Stimulated activated CD4-positive, alpha-beta T cell treated with anti-CD3 and anti-CD28 coated beads, Interleukin-4, amount 100 ng/mL, for 24 hours (primary cell): ENCODE results near the gene CLIP4.

ENCODE experiments used
- DNase-seq: peaks from one replicate; pipeline ENCODE4 v3.0.0-alpha.2; 2020

CLIP4 gene

DNA sequence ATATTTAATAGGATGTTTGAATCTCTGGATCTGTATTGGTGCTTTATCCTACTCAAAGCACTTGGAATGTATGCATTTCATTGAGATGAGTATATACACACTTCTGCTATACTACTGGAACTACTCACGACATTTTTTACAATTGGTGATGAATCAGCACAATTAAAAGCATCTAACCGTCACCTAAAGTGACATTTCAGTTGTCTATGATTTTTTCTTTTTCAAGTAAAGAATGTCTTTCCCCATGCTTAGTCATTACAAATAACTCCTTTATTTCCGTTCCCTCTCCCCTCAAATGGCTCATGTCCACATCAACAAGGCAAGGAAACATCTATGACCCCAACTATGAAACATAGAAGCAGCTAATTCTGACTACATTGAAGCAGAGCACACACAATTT is 77.3 kb downstream of the CLIP4 start:
- DNase-seq, result no peak

GRCh38 chr2:29193111-29193510 is 77.9 kb downstream of the CLIP4 start:
- no peak for DNase-seq

GRCh38 chr2:29193681-29194080 is 78.5 kb downstream of the CLIP4 start:
- no peak for DNase-seq

DNA sequence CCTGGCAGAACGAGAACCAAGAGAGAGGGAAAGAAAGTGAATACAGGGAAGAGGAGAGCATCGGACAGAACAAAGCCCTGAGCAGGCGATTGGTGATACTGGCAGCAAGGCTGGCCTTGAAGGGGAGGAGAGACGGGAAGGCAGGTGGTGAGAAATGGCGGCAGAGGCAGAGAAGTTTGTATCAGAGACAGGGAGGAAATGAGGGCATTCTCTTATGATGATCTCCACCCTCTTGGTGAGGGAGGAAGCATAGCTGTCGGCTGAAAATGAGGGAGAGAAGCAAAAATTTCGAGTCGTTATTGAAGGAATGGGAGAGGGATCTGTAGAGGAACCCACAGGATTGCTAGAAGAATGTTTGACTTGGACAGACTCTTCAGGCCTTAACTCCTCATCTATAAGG is 80.6 kb downstream of the CLIP4 start:
- DNase-seq, result no peak

- DNase-seq, result peak; percentile 83
Measured at GRCh38 chr2:29196792-29197788, 81.9 kb downstream of the CLIP4 start.

- DNase-seq, result no peak
Measured at GRCh38 chr2:29201979-29202378, 86.8 kb downstream of the CLIP4 start.

GRCh38 chr2:29202819-29203495 is 87.7 kb downstream of the CLIP4 start:
- no peak for DNase-seq

- no peak for DNase-seq
Measured at GRCh38 chr2:29206941-29207340, 91.7 kb downstream of the CLIP4 start.

DNA sequence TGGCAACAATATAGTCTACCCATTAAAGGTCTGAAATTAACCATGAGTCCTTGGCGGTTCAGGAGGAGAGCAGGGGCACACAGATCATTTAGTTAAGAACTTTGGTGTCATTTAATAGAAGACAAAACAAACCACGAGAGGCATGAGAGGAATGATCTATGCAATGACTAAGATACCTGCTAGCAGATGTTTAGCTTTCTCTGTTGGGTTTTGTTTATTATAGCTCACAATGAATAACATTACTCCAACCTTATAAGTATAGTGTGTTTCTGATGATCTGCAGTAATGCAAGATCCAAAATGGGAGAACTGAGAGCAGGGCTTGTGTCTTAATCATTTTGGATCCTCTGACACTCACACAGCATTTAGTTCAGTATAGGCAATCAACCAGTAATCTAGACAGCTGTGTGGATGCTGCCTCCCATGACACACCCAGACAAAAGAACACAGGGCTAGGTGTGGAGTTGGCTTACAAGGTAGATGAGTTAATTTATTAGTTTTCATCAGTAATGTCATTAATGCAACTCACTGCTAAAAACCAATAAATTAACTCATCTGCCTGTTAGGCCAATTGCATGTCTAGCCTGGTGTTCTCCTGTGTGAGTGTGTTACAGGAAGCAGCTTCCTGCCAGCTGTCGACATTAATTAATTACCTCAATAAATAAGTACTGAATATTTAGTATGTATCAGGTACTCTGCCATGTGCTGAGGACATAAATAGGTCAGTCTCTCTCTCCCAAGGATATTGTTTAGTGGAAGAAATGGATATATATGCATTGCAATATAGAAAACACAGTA is 92.3 kb downstream of the CLIP4 start:
- DNase-seq, result no peak

- DNase-seq, result no peak
Measured at GRCh38 chr2:29209551-29209950, 94.3 kb downstream of the CLIP4 start.

DNA sequence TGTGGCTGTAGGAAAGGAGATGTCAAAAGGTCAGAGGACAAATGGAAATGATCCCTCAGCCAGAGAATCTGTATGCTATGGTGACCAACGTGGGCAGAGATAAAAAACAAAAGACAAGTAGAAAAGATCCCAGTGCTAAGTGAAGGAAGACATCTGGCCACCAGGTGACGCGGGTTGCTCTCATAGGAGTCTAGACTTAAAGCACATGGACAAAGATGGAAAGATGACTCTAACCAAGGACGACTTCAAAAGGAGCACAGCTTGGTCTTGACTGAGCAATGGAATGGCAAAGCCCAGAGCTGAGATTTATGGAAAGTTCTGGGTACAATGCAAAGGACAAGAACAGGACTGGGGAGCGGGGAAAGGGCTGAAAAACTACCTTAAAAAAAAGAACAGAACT is 96.8 kb downstream of the CLIP4 start:
- no peak for DNase-seq

GRCh38 chr2:29213888-29214291 is 98.7 kb downstream of the CLIP4 start:
- DNase-seq, result no peak

- no peak for DNase-seq
Measured at GRCh38 chr2:29215073-29215472, 99.9 kb downstream of the CLIP4 start.

DNA sequence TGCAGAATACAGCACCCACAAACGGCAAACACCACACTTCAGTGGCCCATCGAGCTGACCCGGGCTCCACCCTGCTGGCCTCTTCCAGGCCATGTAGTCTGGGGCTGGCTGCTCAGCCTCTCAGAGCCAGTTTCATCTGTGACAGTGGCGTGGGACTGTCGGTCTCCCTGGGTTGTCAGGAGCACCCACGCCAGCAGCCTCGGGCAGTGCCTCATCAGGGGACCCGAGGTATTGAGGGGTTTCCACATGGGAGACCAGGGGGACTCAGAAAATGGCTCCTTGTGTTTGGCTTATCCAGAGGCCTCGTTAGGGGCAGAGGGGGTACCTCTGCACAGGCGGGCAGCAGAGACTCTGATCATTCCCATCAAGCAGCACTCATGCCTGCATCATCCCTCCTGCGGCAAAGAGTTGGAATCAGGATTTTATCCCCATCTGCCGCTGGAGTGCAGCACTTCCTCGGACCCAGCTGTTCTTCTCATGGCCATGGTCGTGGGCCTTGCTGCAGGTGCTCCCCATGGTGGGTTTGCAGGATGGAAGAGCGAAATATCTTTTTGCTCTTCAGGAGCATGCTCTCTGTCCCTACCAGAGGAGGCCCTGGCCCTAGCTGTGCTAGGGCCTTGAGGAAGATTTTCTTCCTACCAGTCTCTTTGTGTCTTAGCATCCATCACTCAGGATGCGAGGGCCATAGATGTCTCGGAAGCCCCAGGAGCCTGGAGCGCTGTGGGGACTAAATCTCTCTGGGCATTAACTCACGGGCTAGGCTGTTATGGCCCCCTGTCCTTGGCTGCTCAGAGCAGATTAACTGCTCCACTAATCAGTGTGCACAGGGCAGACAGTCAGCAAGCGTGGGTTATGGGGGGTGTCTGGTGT is 100.8 kb downstream of the CLIP4 start:
- no peak for DNase-seq

- no peak for DNase-seq
Measured at GRCh38 chr2:29216609-29216909, 101.3 kb downstream of the CLIP4 start.

- DNase-seq, result no peak
Measured at GRCh38 chr2:29218071-29218470, 102.9 kb downstream of the CLIP4 start.

DNA sequence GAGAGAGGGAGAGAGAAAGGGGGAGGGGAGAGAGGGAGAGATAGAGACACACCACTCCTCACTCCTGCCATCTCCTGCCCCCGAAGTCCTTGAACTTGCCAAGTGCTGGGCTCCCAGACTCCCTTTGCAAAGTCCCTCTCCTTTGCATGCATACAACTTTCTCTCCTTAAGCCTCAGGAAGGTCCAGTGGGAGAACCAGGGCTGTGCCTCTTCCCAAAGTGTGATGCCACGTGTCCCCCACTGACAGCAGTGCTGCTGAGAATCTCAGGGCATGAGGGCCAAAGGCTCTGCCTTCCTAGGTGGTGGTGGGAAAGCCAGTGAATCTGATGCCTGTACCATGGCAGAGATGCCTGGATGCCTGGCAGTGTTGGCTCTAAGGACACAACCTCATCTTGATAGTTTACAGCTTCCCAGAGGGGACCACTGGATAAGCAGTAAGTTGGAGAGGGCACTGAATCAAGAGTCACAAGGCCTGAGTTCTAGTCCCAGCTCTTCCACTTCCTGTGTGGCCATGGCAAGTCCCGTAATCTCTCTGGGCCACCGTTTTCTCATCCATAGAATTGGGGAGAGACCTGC is 103.4 kb downstream of the CLIP4 start:
- DNase-seq, result no peak

DNA sequence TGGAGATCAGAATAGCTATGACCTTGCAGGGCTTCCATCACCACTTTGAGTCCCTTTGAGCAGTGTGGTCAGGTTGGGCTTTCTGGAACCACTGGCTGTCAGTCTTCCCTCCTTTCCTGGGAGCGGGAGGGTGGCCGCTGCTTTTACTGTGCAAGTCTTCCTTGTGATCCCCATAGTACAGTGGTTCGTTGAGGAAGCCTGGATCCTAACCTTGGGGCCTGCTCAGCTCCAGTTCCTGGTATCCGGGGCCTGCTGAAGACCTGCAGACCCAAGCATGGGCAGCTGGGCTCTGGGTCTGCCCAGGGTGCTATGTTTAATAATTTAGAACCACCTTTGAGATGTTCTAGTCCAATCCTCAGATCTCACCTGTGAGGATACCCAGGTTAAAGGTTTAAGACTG is 104.2 kb downstream of the CLIP4 start:
- DNase-seq, result no peak

GRCh38 chr2:29220506-29221270 is 105.5 kb downstream of the CLIP4 start:
- no peak for DNase-seq

GRCh38 chr2:29222381-29223179 is 107.4 kb downstream of the CLIP4 start:
- DNase-seq, result no peak
